UCSD-AML1 (cell line): ENCODE data around the gene NRG3.
"Not testable (repeated sequence)": the region's sequence is repeated elsewhere in the genome, so short reads cannot be mapped to it uniquely, and the experiment has no call there.

ENCODE experiments used
- DNase-seq: peaks from one replicate; lab custom pipeline; 2025; ENCODE audit not compliant: unreplicated experiment; lab: John Stamatoyannopoulos, UW

Gene NRG3

DNA sequence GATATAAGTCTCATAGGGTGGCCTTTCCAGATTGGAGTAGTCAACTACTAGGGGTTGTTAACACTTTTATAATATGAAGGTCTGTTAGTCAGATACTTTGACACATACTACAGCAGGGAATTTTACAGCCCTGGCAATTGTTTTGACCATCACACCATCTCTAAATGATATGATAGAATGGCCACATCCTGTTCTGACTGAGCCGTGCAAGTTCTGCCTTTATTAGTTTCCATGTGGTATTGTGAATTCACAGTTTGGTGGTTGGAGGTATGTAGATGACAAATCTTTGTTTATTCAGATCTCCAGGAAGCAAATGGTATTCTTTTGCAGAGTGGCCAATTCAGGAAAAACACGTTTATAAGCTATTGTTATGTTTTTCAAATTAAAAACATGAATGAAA, 83.0 kb downstream of the NRG3 start:
- DNase-seq, result no peak

DNA sequence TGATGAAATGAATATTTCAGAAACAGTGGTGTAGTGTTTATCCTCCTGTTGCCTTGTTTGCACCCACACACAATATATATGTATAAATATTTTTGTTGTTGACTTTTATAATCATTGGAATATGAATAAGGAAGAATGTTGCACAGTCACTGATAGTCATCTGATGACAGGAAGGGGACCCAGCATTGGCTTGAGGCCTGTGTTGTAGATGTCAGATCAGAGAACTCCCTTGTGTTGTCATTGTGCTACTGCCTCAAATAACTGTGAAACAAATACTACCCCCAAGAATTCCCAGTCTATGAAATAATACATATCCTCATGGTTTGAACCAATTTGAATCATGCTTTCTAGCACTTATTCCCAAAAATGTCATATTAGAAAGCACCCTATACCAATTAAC, 84.0 kb downstream of the NRG3 start:
- DNase-seq, result no peak

DNA sequence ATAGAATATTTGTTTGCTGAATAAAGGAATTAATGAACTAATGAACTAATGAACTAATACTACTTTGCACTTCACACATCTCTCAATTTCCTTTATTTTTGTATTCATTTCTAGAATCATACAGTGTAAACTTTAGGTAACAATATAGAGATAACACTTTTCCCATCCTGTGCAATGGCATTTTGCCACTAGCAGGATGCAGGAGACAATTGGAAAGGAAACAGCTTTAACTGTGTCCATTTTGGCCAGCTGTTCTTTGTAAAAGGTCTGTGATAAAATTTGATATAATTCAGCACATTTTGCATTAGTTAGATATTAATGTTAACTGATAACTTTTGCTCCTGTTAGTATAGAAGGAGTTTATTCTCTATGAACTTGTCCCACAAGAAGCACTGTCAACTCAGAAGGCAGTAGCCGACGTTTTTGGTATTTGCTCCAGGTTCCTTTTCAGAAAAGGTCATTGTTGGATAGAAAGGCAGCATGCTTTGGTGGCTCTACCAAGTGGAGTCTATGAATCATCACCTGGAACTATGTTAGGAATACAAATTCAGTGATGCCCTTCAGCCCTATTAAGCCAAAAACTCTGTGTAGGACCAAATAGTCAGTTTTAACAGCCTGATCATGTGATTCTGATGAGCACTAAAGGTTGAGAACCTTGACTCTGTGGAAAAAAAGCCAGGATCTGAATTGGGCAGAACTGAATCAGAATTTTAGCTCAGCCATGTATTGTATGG, 86.6 kb downstream of the NRG3 start:
- DNase-seq, result no peak

DNA sequence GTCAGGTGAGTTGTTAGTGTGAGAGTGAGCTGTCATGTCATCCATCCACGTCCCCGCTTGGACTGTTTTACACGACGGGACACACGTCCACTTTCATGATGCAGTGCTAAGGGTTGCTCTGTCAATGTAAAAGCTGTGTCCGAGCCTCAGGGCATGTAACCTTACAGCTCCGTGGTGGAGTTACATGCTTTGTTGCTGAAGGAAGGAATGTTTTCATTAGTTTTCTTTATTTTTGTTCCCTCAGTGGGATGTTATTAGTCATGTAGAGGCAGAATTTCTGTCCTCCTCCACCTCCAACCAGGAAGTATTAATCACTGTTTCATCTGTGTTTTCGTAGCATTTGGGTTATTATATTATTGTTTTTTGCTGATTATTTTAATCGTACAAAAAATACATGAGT, 88.6 kb downstream of the NRG3 start:
- DNase-seq, result no peak

DNA sequence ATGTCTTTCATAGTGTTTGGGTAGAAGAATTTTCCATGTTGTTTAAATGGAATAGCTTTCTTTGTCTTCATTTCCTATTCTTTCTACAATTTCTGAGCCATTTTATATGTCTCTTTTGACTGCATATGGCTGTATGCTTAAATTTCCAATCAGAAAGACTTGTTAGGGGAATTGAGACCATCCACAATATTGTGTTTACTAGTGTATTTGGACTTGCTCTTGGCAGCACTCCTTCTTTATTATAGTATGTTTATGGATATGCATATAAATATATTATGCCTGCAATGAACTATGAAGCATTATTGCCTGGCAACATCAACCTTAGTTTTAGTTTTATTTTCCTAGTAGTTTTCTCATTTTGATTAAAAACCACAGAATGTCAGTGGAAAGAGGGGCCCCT, 92.7 kb downstream of the NRG3 start:
- DNase-seq, result no peak

DNA sequence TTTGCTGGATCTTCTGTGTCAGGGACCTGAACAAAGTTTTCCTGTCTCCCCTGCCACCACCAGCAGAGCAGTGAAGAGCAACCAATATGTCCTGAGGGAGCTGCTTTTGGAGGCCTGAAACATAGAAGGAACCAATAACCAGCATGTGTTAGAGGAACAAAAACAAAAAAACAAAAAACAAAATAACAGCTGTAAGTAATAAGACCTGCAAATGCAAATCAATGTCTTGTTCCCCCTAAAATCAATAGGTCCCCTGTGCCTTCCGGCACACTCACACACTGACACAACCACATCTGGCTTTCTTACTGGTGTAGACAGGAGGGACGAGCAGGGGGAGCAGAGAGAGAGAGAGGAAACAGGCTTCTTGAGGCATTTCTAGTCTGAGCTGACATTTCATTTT, 94.1 kb downstream of the NRG3 start:
- DNase-seq, result no peak

DNA sequence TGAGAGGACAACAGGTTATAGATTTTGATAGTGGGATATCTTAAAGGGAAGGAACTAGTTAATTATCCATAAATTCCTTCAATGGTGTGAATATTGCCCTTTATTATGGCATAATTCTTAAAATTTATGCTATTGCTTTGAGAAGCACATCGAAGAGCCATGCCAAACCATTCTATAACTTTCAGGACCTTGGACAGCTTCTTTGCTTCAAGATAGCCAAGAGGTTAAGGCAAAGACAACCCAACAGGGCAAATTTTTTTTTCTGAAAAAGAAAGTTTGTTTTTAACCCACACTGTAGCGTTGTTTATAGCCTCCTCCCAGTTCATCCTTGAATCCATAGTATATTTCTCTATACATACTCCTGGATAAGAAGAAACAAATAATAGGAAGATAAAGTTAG, 103.2 kb downstream of the NRG3 start:
- DNase-seq, result no peak

DNA sequence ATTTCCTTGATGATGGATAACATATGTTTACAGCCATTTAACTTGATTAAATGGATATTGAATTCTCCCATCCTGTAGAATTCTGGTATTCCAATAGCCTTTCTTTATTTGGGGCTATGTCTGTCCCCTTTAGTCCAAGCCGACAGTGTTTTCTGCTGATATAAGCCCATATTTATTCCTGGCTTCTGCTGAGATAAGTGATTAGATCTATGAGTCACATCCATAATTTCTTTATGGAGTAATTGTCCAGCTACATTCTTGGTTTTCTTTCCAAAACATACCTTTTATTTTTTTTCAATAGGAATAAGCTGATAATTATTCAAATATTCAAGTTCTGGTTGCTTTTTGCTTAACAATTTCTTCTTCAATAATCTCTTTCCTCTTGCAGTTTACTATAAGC, 106.7 kb downstream of the NRG3 start:
- no peak for DNase-seq

DNA sequence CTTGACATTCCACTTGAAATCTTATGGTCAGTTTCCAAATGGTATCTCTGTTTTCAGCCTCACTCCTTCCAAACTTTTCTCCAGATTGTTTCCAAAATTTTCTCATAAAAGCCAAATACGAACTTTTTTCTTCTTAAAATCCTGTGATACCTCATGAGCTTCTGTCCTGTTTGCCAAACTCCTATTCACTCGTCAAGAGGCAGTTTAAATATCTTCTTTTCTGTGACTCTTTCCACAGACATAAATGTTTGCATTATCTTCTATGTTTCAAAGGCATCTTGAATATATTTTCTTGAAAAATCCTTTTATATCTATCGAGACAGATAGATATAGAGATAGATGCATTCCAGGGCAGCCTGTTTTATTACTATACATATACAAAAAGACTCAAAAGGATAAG, 109.4 kb downstream of the NRG3 start:
- DNase-seq, result no peak

DNA sequence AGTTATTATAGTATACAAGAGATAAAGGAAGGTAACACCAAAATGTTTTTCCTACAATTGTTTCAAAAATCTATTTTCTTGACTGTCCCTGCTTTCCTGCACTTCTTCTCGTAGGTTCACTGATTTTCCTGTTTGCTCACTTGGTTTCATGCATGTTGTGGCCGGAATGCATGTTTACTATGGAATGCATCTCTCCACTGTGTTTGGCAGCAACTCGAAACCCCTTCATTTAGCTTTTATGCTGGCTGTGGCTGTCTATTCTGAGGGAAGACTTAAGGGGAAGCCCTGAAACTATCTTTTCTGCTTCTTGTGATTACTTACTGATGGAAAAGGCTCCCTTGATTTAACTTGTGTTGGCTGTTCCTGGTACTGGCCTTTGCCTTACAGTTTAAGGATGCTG, 120.3 kb downstream of the NRG3 start:
- no peak for DNase-seq

DNA sequence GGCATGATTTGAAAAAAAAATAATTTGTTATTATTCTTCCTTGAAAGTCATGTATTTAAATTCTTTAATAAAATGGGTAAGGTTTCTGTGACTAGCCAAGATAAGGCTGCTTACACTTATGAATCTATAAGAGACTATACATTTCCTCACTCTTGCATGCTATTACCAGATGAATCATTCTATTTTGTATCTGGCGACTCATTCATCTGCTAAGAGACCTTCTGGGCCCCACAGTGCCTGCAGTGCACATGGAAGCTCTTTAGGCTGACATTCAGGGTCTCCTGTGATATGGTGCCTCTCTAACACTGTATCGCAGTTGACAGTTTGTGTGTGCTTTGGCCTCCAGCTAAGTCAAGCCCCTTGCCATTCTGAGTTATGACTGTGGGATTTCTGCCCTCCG, 121.9 kb downstream of the NRG3 start:
- no peak for DNase-seq

DNA sequence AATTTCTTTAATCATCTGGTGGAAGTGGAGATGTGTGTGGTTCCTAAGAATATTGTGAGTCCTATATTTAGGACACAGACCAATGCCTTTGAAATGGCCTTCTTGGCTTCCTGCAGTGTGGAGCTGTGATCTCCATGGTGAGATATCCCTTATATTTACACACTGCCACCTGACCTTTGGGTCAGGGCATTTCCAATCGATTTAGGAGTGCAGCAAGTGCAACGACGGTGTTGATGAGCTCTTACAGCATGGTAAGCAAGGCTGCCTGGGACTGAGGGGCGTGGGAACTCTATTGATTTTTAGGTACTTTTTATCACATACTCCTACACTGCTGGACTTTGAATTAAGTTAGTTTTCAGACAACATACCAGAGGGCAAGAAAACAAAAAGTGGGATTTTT, 146.0 kb downstream of the NRG3 start:
- no peak for DNase-seq

DNA sequence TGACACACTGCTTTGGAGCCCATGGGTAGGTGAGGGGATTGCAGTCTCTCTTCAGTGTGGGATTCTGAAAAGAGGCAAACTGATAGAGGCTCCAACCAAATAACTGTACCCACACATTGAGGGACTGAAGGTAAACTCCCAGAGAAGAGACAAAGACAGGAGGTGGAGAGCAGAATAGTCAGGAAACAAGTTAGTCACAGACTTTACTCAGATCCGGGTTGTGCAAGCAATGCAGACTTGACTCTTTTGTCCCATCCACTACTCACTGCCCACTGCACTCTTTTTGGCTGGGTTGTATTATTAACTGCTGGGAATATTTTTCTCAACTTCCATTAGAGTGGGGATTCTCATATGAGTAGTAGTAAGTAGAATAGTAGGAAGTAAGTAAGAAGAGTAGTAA, 152.7 kb downstream of the NRG3 start:
- DNase-seq, result no peak

DNA sequence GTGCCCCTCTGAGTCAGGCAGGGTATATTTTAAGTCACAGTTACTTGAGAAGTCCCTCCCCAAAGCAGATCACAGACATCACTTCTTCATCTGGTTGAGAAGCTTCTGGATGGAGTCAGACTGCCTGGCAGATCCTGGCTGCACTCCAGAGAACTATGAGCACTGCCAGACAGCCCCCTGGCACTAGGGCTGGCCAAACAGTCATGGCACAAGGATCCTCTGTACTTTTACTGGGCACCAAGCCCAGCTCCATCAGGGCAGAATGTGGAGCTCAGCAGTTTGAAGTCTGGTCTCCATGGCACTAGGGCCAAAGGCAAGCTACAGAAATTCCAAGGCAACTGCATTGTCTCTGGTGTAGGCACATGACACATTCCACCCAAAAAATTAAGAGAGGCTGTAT, 162.1 kb downstream of the NRG3 start:
- no peak for DNase-seq

DNA sequence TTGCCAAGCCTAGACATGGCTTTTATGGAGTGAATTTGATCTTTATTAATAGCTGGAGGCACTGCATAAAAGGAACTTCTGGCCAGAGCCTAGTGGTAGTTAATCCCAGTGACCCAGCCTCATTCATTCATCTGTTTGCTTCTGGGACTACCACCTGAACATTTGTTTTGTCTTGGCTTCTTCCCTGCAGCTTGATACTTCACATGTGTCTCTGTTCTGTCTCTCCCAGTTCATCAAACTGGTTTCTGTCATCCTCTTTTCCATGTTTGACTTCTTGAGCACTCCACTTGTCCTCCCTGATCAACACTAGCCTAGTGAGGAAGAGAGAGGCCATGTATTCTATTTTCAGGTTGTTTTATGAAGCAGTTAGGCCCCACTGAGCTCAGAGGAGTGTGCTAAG, 163.6 kb downstream of the NRG3 start:
- no peak for DNase-seq

DNA sequence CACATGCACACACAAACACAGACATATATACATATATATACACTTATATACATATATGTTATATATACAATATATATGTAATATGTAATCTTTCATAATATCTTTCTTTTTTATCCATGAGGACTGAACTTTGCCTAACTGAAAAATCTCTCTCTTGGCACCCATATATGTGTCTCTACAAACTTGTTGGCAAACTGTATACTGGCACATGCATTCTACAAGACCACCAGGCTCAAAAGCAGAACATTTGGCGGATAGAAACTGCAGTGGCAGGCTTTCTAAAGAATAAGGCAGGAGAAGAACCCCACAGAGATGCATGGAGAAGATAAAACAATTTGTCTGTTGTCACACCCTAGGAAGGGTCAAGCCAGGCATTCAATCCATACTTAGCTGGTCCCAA, 165.3 kb downstream of the NRG3 start:
- DNase-seq, result no peak

DNA sequence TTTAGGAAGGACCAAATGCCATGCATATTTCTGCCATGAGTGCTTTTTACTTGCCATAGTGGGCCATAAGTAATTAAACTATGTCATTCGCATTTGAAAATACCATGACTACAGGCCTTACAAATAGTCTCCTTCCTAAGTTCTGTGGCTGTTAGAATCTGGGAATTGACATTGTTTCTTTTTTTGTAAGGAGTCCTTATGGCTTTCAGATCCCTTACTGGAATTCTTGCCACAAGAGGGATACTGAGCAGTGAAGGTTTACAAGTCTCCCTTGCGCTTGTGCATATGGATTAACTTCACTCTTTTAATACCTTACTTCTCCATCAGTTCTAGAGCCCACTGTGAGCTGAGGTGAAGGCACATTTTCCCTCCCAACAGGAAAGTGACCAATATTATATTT, 166.0 kb downstream of the NRG3 start:
- no peak for DNase-seq

DNA sequence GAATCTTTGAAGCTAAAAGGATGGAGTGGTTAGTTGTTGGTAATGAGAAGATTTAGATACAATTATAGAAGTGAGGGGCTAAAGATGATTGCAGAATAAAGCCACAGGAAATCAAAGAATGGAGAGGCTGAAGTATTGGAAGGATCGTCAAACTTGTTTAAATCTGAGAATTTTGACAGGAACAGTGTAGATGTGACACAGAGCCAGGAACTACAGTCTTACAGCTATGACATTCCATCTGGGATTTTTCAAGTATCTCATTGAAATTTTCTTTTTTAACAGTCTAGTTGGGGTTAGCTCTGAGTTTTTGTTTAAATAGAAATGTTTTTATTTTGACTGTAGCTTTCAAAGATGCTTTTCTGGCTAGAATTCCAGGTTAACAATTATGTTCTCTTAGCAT, 181.4 kb downstream of the NRG3 start:
- no peak for DNase-seq

DNA sequence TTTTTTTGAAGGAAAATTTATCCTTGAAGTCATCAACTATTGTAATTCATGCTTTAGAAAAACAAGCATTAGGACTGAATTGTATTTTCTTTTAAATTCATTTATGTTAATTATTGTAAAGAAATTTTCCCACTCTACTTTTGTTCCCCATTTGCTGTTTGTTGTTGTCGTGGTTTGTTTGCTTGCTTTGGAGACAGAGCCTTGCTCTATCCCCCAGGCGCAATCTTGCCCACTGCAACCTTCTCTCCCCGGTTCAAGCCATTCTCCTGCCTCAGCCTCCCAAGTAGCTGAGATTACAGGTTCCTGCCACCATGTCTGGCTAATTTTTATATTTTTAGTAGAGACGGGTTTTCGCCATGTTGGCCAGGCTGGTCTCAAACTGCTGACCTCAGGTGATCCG, 192.2 kb downstream of the NRG3 start:
- not testable (repeated sequence) for DNase-seq

DNA sequence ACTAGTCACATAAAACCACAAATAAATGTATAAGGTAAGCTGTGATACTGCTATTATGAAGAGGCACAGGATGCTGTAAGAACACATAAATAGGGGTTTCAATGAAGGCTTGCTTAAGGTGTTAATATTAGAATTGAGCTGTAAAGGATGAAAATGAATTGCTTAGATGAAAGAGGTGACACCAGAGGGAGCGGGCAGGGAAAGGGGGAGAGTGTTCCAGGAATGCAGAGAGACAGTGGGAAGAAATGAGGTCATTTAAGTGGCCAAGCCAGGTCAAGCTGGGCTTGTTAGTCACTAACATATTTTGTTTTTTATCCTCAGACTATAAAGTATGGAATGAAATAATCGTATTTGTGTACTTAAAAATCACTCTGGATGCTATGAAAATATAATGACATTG, 193.5 kb downstream of the NRG3 start:
- DNase-seq, result no peak

DNA sequence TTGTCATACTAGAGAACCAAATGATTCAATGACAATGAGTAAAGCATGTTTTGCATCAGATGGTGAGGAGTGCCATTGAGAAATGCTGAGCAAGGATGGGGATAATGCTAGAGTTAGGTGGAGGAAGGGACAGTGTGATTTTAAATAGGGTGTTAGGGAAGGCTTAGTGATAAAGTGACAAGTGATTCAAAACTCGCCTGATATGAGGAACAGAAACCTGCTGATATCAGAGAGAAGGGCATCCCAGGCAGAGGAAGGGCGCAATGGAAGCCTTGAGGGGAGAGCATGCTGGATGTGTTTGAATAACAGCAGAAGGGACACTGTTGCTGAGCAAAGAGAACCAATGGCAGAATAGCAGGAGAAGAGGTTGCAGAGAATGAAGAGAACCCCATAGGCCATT, 196.2 kb downstream of the NRG3 start:
- no peak for DNase-seq

DNA sequence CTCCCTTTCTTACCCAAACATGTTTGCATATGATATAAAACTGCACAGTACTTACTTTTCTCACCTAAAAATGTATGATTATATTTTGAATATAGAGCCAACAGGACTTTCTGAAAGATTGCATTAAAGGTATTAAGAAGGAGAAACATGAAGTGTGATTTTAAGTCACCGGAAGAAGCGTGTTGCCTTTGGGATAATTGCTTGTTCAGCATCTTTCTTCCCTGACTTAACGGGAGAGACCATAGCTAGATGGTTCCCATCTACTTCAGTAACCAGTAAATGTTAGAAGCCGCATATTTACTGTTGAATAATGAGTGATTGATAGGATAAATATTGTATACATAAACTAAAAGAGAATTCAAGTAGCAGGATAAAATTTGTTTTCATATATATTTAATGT, 197.1 kb downstream of the NRG3 start:
- DNase-seq, result no peak

DNA sequence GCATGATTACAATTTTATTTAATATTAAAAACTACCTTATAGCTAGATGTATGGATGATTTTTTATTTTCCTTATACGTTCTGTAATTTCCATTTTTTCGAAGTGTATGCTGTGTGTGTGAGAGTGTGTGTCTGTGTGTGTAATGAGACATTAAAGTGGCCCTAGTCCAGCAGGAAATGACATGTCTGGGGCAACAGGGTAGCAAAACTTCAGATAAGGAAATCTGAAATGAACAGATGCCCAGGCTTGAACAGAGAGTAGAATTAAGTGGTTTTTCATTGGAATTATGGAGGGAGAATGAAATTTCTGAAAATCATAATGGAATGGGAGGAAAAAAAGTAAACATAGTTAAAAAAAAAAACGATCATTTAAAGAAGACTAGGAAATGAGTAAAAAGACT, 200.6 kb downstream of the NRG3 start:
- DNase-seq, result no peak

DNA sequence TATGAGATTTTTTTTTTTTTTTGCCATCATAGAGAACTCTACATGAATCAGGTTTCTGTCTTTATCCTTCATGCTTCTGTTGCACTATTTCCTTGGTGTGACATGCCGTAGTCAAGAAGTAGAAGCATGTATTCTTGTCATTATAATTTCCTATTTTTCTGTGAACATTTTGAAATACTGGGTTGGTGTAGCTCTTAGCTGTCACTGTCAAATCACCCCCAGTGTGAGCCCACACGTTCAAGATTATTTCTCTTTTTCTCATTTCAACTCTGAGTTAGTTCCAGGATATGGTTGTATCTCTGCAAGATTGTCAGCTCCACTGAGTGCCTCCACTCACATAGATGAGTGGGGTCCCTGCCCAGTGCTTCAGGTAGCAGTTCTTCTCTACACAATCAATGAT, 209.5 kb downstream of the NRG3 start:
- DNase-seq, result no peak
